ENCODE data around the gene EIF2S1. TPM values are rescaled to one million over a fixed set of nuclear protein-coding genes. Genes with fewer than 3 reads are reported as not detected.

EIF2S1 gene
- total and polyA plus RNA-seq, 4 donors: 32.3 to 84.6 (median 70.1) TPM

DNA sequence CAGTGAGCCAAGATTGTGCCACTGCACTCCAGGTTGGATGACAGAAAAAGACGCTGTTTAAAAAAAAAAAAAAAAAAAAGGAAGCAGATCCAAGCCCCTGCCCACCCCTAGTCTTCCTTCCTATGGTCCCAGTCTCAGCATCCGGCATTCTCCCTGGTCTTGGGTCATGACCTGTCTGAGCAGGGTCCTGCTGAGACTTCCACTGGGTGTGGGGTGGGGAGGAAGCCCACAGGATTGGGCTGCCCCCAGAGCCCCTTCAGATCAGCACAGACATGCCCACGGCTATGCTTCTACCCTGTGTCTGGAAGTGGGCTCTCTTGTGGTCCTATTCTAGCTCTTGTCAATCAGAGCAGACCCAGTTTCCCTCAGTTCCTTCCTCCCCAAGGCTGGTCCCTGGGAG is 64.4 kb downstream of the EIF2S1 start:
- peaks cover 0 to 6% (median 2%) of the 10 kb centered on the region in 4 donors for H3K4me1 ChIP-seq (ENCODE audit: control insufficient read depth in 4 of 4, insufficient read depth in 4 of 4, low read length in 3 of 4)

DNA sequence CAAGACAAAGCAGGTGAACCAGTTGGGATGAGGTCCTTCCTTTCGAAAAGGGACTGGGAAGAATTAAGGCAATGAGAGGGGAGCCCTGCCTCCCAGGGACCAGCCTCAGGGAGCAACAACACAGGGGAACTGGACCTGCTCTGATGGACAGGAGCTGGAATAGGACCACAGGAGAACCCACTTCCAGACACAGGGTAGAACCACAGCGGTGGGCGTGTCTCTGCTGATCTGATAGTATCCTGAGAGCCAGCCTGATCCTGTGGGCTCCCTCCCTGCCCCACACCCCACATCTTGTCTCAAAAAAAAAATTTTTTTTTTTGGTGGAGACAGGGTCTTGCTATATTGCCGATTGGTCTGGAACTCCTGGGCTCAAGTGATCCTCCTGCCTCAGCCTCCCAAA is 65.5 kb downstream of the EIF2S1 start:
- Histone ChIP-seq H3K27me3 (ENCODE audit: control insufficient read depth in 4 of 4, insufficient read depth in 4 of 4, low read length in 3 of 4) (peaks cover 0 to 3% (median 0%) of the 10 kb centered on the region in 4 donors), H3K9me3 (ENCODE audit: control insufficient read depth in 4 of 4, low read length in 3 of 4) (no peaks in the 10 kb centered on the region), H3K4me3 (ENCODE audit: low read depth in 1 of 3, low read length in 3 of 3) (no peak overlapping the region), H3K9ac (ENCODE audit: low read depth in 1 of 2, low read length in 2 of 2) (no peak overlapping the region), H3K4me1 (ENCODE audit: control insufficient read depth in 4 of 4, insufficient read depth in 4 of 4, low read length in 3 of 4) (peaks cover 0 to 6% (median 2%) of the 10 kb centered on the region in 4 donors), H3K27ac (ENCODE audit: low read depth in 1 of 2, low read length in 2 of 2) (no peak overlapping the region), H3K36me3 (ENCODE audit: control insufficient read depth in 4 of 4, insufficient read depth in 3 of 4, low read depth in 1 of 4, low read length in 3 of 4) (no peaks in the 10 kb centered on the region)
- WGBS: 87% methylated on average over 4 of the region's 4 CpGs
- TF ChIP-seq HNF4G (IDR thresholded peaks at IDR 0.05): no peak
- TF ChIP-seq, protein P1, sequence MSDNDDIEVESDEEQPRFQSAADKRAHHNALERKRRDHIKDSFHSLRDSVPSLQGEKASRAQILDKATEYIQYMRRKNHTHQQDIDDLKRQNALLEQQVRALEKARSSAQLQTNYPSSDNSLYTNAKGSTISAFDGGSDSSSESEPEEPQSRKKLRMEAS (IDR thresholded peaks at IDR 0.05): no peak
- no peak for TF ChIP-seq SP1 (IDR thresholded peaks at IDR 0.05)
- no peak for TF ChIP-seq RAD21 (IDR thresholded peaks at IDR 0.05)
- no peak for TF ChIP-seq HNF4A (conservative IDR thresholded peaks at IDR 0.05)
- TF ChIP-seq FOXA1 (IDR thresholded peaks at IDR 0.05): no peak
- DNase-seq (ENCODE audit: low spot score): no peak

More for the DNA sequence above, 64.4 kb downstream of the EIF2S1 start:
- TF ChIP-seq HNF4A (conservative IDR thresholded peaks at IDR 0.05) (no peak), FOXA1 (IDR thresholded peaks at IDR 0.05) (no peak), SP1 (IDR thresholded peaks at IDR 0.05) (no peak), HNF4G (IDR thresholded peaks at IDR 0.05) (no peak), EGR1 (IDR thresholded peaks at IDR 0.05; ENCODE audit: low read depth in 2 of 2) (no peak), RXRA (IDR thresholded peaks at IDR 0.05) (no peak), YY1 (IDR thresholded peaks at IDR 0.05) (no peak), RAD21 (IDR thresholded peaks at IDR 0.05) (no peak), NR2F2 (IDR thresholded peaks at IDR 0.05) (no peak), TAF1 (conservative IDR thresholded peaks at IDR 0.05) (no peak), FOXA2 (IDR thresholded peaks at IDR 0.05) (no peak)
- TF ChIP-seq, protein P2, sequence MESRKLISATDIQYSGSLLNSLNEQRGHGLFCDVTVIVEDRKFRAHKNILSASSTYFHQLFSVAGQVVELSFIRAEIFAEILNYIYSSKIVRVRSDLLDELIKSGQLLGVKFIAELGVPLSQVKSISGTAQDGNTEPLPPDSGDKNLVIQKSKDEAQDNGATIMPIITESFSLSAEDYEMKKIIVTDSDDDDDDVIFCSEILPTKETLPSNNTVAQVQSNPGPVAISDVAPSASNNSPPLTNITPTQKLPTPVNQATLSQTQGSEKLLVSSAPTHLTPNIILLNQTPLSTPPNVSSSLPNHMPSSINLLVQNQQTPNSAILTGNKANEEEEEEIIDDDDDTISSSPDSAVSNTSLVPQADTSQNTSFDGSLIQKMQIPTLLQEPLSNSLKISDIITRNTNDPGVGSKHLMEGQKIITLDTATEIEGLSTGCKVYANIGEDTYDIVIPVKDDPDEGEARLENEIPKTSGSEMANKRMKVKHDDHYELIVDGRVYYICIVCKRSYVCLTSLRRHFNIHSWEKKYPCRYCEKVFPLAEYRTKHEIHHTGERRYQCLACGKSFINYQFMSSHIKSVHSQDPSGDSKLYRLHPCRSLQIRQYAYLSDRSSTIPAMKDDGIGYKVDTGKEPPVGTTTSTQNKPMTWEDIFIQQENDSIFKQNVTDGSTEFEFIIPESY (IDR thresholded peaks at IDR 0.05): no peak
- TF ChIP-seq, protein P3, sequence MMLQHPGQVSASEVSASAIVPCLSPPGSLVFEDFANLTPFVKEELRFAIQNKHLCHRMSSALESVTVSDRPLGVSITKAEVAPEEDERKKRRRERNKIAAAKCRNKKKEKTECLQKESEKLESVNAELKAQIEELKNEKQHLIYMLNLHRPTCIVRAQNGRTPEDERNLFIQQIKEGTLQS (IDR thresholded peaks at IDR 0.05): no peak
- TF ChIP-seq, protein P4, sequence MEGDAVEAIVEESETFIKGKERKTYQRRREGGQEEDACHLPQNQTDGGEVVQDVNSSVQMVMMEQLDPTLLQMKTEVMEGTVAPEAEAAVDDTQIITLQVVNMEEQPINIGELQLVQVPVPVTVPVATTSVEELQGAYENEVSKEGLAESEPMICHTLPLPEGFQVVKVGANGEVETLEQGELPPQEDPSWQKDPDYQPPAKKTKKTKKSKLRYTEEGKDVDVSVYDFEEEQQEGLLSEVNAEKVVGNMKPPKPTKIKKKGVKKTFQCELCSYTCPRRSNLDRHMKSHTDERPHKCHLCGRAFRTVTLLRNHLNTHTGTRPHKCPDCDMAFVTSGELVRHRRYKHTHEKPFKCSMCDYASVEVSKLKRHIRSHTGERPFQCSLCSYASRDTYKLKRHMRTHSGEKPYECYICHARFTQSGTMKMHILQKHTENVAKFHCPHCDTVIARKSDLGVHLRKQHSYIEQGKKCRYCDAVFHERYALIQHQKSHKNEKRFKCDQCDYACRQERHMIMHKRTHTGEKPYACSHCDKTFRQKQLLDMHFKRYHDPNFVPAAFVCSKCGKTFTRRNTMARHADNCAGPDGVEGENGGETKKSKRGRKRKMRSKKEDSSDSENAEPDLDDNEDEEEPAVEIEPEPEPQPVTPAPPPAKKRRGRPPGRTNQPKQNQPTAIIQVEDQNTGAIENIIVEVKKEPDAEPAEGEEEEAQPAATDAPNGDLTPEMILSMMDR (IDR thresholded peaks at IDR 0.05; ENCODE audit: low read depth, low read length, missing input control): no peak
- 63% methylated on average over 3 of the region's 3 CpGs for WGBS
- H3K27ac ChIP-seq (ENCODE audit: low read depth in 1 of 2, low read length in 2 of 2): no peak overlapping the region
- no peak for DNase-seq (ENCODE audit: low spot score)
- no peaks in the 10 kb centered on the region for H3K9me3 ChIP-seq (ENCODE audit: control insufficient read depth in 4 of 4, low read length in 3 of 4)
- no peak overlapping the region for H3K4me3 ChIP-seq (ENCODE audit: low read depth in 1 of 3, low read length in 3 of 3)
- H3K27me3 ChIP-seq (ENCODE audit: control insufficient read depth in 4 of 4, insufficient read depth in 4 of 4, low read length in 3 of 4): peaks cover 0 to 3% (median 0%) of the 10 kb centered on the region in 4 donors
- no peak overlapping the region for H3K9ac ChIP-seq (ENCODE audit: low read depth in 1 of 2, low read length in 2 of 2)
- H3K36me3 ChIP-seq (ENCODE audit: control insufficient read depth in 4 of 4, insufficient read depth in 3 of 4, low read depth in 1 of 4, low read length in 3 of 4): no peaks in the 10 kb centered on the region

DNA sequence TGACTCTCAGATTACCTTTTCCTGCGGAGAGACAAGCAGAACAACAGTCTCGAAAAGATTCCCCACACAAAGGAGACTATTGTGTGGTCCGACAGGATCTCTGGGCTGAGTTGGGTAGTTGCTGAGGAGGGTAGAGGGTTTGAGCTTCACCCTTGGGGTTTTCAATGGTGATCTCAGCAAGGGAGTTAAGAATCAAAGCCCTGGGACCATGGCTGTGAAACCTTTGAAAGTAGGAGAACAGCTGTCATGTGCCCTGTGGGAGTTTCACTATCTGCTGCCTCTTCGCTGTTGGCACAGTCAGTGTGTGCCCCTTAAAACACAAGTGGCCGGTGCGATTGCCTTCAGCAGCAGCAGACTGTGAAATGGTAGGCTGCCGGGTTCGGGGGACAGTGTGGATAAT is 66.0 kb downstream of the EIF2S1 start:
- Histone ChIP-seq H3K4me1 (ENCODE audit: control insufficient read depth in 4 of 4, insufficient read depth in 4 of 4, low read length in 3 of 4) (peaks cover 0 to 6% (median 2%) of the 10 kb centered on the region in 4 donors), H3K4me3 (ENCODE audit: low read depth in 1 of 3, low read length in 3 of 3) (no peak overlapping the region), H3K9me3 (ENCODE audit: control insufficient read depth in 4 of 4, low read length in 3 of 4) (no peaks in the 10 kb centered on the region), H3K27ac (ENCODE audit: low read depth in 1 of 2, low read length in 2 of 2) (no peak overlapping the region), H3K36me3 (ENCODE audit: control insufficient read depth in 4 of 4, insufficient read depth in 3 of 4, low read depth in 1 of 4, low read length in 3 of 4) (no peaks in the 10 kb centered on the region), H3K27me3 (ENCODE audit: control insufficient read depth in 4 of 4, insufficient read depth in 4 of 4, low read length in 3 of 4) (peaks cover 0 to 3% (median 0%) of the 10 kb centered on the region in 4 donors), H3K9ac (ENCODE audit: low read depth in 1 of 2, low read length in 2 of 2) (no peak overlapping the region)
- TF ChIP-seq, protein P2 (IDR thresholded peaks at IDR 0.05): no peak
- no peak for TF ChIP-seq GABPA (IDR thresholded peaks at IDR 0.05 in 1 of 2, conservative IDR thresholded peaks at IDR 0.05 in 1 of 2)
- TF ChIP-seq FOXA2 (IDR thresholded peaks at IDR 0.05): no peak
- TF ChIP-seq SP1 (IDR thresholded peaks at IDR 0.05): no peak
- no peak for TF ChIP-seq HNF4A (conservative IDR thresholded peaks at IDR 0.05)
- 84% methylated on average over 8 of the region's 8 CpGs for WGBS
- DNase-seq (ENCODE audit: low spot score): no peak

Data from liver (tissue), 9 donors.